Stimulated activated CD4-positive, alpha-beta T cell treated with anti-CD3 and anti-CD28 coated beads, Interleukin-1b, Interleukin-23, amount 100 ng/mL, for 48 hours (primary cell): ENCODE data around the gene ADGRG6.
"Not testable (repeated sequence)": the region's sequence is repeated elsewhere in the genome, so short reads cannot be mapped to it uniquely, and the experiment has no call there.

Source experiments
- DNase-seq: peaks from one replicate; pipeline ENCODE4 v3.0.0-alpha.2; 2020

The ADGRG6 gene

GRCh38 chr6:142301651-142302391, at the start of gene ADGRG6:
Gene ADGRG6 (plus strand): TSS chr6:142302007. CDS start chr6:142302330, 323 bp downstream.
- DNase-seq: peak; percentile 39

GRCh38 chr6:142254513-142254912, 47.3 kb upstream of the ADGRG6 start:
- DNase-seq: no peak

- DNase-seq: no peak
Observed at GRCh38 chr6:142255785-142256184, 46.0 kb upstream of the ADGRG6 start.

- DNase-seq: no peak
Observed at GRCh38 chr6:142258305-142258704, 43.5 kb upstream of the ADGRG6 start.

- DNase-seq: no peak
Observed at GRCh38 chr6:142258757-142259156, 43.0 kb upstream of the ADGRG6 start.

GRCh38 chr6:142260748-142261147, 41.1 kb upstream of the ADGRG6 start:
- DNase-seq: no peak

- DNase-seq: no peak
Observed at GRCh38 chr6:142262231-142262630, 39.6 kb upstream of the ADGRG6 start.

GRCh38 chr6:142265476-142265875, 36.3 kb upstream of the ADGRG6 start:
- DNase-seq: no peak

- DNase-seq: no peak
Observed at GRCh38 chr6:142266060-142266459, 35.7 kb upstream of the ADGRG6 start.

GRCh38 chr6:142271476-142271875, 30.3 kb upstream of the ADGRG6 start:
- DNase-seq: no peak

GRCh38 chr6:142274656-142275055, 27.2 kb upstream of the ADGRG6 start:
- DNase-seq: no peak

GRCh38 chr6:142275236-142276006, 26.4 kb upstream of the ADGRG6 start:
- DNase-seq: no peak

- DNase-seq: no peak
Observed at GRCh38 chr6:142276256-142276655, 25.6 kb upstream of the ADGRG6 start.

- no peak for DNase-seq
Observed at GRCh38 chr6:142279350-142280180, 22.2 kb upstream of the ADGRG6 start.

GRCh38 chr6:142280265-142280664, 21.5 kb upstream of the ADGRG6 start:
- no peak for DNase-seq

GRCh38 chr6:142280927-142281326, 20.9 kb upstream of the ADGRG6 start:
- DNase-seq: no peak

GRCh38 chr6:142283138-142283537, 18.7 kb upstream of the ADGRG6 start:
- DNase-seq: not testable (repeated sequence)

- DNase-seq: no peak
Observed at GRCh38 chr6:142284419-142284818, 17.4 kb upstream of the ADGRG6 start.

GRCh38 chr6:142285235-142286087, 16.3 kb upstream of the ADGRG6 start:
- no peak for DNase-seq

- no peak for DNase-seq
Observed at GRCh38 chr6:142286088-142286409, 15.8 kb upstream of the ADGRG6 start.

- DNase-seq: no peak
Observed at GRCh38 chr6:142289687-142290086, 12.1 kb upstream of the ADGRG6 start.

- no peak for DNase-seq
Observed at GRCh38 chr6:142290851-142291250, 11.0 kb upstream of the ADGRG6 start.

GRCh38 chr6:142291512-142291911, 10.3 kb upstream of the ADGRG6 start:
- DNase-seq: no peak
